ENCODE results near the gene GRIN3A. TPM values are rescaled to one million over a fixed set of nuclear protein-coding genes. Genes with fewer than 3 reads are reported as not detected.
A peak's percentile ranks its signal among the peaks of the same experiment; 100 is the strongest.
"Not testable (repeated sequence)": the region's sequence is repeated elsewhere in the genome, so short reads cannot be mapped to it uniquely, and the experiment has no call there.

Gene GRIN3A
- total RNA-seq, 1 donor from 2014 or later: not detected

DNA sequence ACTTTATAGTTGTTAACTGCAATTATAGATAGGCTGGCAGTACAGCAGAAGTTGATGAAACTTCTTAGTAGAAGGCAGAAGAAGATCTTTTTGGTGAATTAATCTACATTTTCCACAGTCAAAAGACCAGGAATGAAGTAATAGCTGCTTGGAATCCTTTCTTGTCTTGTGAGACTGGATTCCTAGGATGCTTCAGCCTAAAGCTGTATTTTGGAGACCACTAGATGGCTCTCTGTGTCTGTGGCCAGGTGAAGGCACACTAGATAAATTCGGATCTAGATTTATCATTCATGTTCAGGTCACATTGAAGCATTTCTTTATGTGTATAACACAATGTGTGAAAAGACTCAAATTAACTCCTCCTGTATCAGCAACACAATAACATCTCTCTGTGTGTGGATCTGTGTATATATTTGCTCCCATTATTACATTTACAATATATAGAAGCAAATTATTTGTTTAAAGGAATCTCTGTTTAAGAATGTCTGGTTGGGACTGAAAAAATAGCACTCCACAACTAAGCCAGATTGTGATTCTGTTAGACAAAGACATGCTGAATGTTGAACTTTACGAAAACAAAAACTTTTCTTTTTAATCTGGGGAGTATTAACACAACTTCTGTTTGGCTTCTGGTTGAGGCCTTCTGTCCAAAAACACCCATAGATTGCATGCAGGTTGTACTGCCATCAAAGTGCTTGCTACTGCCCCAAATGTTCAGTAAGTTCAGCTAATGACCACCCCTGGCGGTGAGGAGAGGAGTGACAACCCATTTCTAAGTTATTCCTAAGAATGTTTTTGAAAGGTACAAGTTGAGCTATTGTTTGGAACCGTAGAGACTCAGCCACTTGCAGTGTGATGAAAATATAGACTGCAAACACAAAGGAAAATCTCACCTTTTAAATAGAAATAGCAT lies 10.6 kb downstream of the GRIN3A start:
- Mint-ChIP-seq H3K9me3 (no peaks in the 10 kb centered on the region), H3K27ac (no peak overlapping the region)

DNA sequence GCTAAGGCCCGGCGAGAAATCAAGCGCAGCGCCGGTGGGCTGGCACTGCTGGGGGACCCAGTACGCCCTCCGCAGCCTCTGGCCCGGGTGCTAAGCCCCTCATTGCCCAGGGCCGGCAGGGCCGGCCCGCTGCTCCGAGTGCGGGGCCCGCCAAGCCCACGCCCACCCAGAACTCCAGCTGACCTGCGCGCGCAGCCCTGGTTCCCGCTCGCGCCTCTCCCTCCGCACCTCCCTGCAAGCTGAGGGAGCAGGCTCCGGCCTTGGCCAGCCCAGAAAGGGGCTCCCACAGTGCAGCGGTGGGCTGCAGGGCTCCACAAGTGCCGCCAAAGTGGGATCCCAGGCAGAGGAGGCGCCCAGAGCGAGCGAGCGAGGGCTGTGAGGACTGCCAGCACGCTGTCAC lies 14.2 kb downstream of the GRIN3A start:
- H3K9me3 Mint-ChIP-seq; DNase-seq (ENCODE audit: low spot score); intact Hi-C loops (cut with micrococcal nuclease); H3K27me3 Mint-ChIP-seq (ENCODE audit: low read depth); H3K4me1 Mint-ChIP-seq (ENCODE audit: low read depth); H3K4me3 Mint-ChIP-seq (ENCODE audit: low read depth); H3K27ac Mint-ChIP-seq; H3K36me3 Mint-ChIP-seq (ENCODE audit: low read depth): not testable (repeated sequence)

More for the DNA sequence above, 10.6 kb downstream of the GRIN3A start:
- intact Hi-C loops (cut with micrococcal nuclease): loop anchor here (2.0 kb wide), 1 partner anchor 125 kb away; no protein-coding TSS in a partner anchor
- H3K27me3 Mint-ChIP-seq (ENCODE audit: low read depth): peaks cover 2% of the 10 kb centered on the region
- H3K4me1 Mint-ChIP-seq (ENCODE audit: low read depth): no peaks in the 10 kb centered on the region
- no peak overlapping the region for H3K4me3 Mint-ChIP-seq (ENCODE audit: low read depth)
- H3K36me3 Mint-ChIP-seq (ENCODE audit: low read depth): no peaks in the 10 kb centered on the region
- no peak for DNase-seq (ENCODE audit: low spot score)

DNA sequence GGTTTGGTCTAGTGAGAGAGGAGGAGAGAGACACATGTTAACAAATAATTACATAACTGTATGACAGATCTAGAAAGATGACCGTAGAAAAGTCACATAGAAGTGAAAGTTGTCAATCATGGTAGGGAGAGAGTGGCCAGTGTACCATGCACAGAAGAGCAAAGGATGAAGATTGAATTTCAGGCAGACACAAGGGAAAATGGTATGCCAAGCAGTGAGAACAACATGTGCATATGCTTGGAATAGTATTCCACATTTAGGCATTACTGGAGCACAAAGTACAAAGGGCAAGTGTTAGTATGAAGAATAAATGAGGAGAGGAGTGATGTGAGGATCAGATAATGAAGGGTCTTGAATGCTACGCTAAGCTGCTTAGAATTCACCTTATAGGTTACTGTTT lies 20.3 kb downstream of the GRIN3A start:
- Mint-ChIP-seq H3K4me3 (ENCODE audit: low read depth) (no peak overlapping the region), H3K36me3 (ENCODE audit: low read depth) (no peaks in the 10 kb centered on the region)

DNA sequence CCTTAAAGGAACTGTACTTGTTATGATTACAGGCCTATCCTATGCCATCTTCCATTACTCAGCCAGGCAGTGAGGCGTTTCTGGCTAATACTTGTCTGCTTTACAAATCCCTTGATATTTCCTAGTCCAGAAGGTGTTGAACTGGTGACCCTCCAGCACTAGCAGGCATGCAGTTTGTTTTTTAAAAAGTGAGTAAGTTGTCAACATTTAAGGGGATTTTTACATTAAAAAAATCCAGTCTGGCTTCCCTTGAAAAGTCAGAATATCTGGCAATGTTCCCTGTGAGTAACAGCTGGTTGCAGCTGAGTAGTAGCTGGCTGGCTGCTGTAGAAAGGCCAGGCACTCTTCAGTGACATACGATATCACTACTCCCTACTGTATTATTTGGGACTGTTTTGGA lies 21.8 kb downstream of the GRIN3A start:
- H3K9me3 Mint-ChIP-seq: no peaks in the 10 kb centered on the region
- H3K4me3 Mint-ChIP-seq (ENCODE audit: low read depth): no peak overlapping the region
- no peaks in the 10 kb centered on the region for H3K36me3 Mint-ChIP-seq (ENCODE audit: low read depth)
- intact Hi-C loops (cut with micrococcal nuclease): no loop called here
- no peak for DNase-seq (ENCODE audit: low spot score)
- no peaks in the 10 kb centered on the region for H3K4me1 Mint-ChIP-seq (ENCODE audit: low read depth)
- peaks cover 5% of the 10 kb centered on the region for H3K27me3 Mint-ChIP-seq (ENCODE audit: low read depth)
- no peak overlapping the region for H3K27ac Mint-ChIP-seq

More for the DNA sequence above, 20.3 kb downstream of the GRIN3A start:
- Mint-ChIP-seq H3K27me3 (ENCODE audit: low read depth) (peaks cover 5% of the 10 kb centered on the region), H3K4me1 (ENCODE audit: low read depth) (no peaks in the 10 kb centered on the region), H3K9me3 (no peaks in the 10 kb centered on the region), H3K27ac (no peak overlapping the region)
- no peak for DNase-seq (ENCODE audit: low spot score)
- intact Hi-C loops (cut with micrococcal nuclease): no loop called here

DNA sequence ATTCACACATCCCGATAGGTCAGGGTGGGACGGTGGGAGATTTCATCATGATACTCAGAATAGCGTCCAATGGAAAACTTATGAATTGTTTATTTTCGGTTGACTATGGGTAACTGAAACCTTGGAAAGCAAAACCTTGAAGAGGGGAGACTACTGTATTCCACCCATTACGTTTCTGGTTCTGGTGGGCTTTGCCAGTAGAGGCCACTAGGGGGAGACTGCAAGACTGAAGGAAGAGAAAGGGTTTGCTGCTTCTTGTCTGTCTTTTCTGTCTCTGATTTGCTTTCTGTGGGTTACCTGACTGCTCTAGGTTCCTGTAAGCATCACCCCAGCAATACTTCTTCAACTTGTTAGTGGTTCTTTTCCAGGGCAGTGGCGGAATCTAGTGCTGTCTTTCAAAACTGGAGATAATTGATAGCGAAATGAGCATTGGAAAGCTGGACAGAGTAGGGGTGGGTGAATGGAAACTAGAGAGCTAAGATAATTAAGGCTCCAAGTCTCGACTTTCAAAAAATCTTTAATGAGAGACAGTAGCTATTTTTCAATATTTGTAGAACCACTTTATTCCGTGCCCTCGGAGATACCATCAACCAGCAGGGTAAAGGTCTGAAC lies 27.0 kb downstream of the GRIN3A start:
- no peak for DNase-seq (ENCODE audit: low spot score)
- Mint-ChIP-seq H3K4me1 (ENCODE audit: low read depth) (no peaks in the 10 kb centered on the region), H3K27ac (no peak overlapping the region), H3K27me3 (ENCODE audit: low read depth) (peaks cover 11% of the 10 kb centered on the region), H3K36me3 (ENCODE audit: low read depth) (no peaks in the 10 kb centered on the region), H3K4me3 (ENCODE audit: low read depth) (no peak overlapping the region), H3K9me3 (no peaks in the 10 kb centered on the region)
- intact Hi-C loops (cut with micrococcal nuclease): no loop called here

DNA sequence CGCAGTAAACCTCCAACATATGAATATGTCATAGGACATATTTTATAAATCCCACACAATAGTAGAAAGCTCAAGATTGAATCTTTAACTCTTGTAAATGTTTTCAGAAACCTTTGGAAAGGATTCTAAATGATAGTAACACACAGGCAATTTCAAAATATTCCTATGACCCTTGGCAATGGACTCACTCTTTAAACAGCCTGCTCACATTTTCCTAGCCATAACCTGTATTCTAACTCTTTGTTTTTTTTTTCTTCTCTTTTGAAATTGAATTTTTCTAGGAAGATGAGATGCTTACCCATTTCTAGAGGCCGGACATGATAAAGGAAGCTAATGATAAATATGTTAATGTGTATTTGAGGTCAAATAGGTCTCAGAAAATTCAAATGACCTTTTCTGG lies 29.6 kb downstream of the GRIN3A start:
- Mint-ChIP-seq H3K36me3 (ENCODE audit: low read depth) (no peaks in the 10 kb centered on the region), H3K27ac (no peak overlapping the region), H3K27me3 (ENCODE audit: low read depth) (peaks cover 19% of the 10 kb centered on the region), H3K4me1 (ENCODE audit: low read depth) (peaks cover 4% of the 10 kb centered on the region), H3K4me3 (ENCODE audit: low read depth) (no peak overlapping the region), H3K9me3 (no peaks in the 10 kb centered on the region)
- DNase-seq (ENCODE audit: low spot score): no peak
- intact Hi-C loops (cut with micrococcal nuclease): no loop called here

DNA sequence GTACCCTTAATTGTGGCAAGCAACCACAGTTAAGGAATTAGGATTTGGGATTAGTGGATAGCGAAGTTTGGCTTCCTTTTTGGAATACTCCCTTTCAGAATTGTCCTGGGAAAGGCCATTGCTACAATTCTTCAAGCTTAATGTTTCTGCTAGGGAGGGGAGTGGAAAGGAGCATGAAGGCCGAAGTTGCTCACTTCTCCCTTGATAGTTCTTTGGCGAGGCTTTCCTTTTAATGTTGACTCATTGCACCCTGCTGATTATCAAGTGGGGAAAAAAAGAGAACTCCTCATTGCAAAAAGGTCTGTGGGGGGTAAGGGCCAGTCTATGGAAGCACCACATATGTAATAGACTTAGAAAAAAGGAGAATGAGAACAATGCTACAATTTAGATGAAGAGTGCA lies 30.7 kb downstream of the GRIN3A start:
- intact Hi-C loops (cut with micrococcal nuclease): no loop called here

DNA sequence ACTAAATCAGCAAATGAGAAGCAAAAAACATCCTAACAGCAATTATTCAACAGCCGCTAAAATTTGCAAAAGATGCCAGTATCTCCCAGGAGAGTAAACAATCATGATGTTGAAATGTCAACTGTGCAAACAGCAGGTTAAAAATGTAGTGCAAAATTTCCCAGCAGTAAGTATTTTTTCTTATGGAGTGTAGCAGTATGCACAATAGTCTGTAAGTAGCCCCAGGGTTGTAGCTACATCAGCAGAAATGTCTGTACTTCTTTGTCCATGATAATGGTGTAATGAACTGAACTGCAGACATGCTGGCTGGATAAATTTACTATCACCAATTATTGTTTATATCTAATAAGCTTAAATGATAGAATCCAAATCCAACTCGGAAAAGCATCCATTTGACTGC lies 31.4 kb downstream of the GRIN3A start:
- Mint-ChIP-seq H3K27me3 (ENCODE audit: low read depth) (peaks cover 19% of the 10 kb centered on the region), H3K9me3 (no peaks in the 10 kb centered on the region), H3K27ac (no peak overlapping the region), H3K4me3 (ENCODE audit: low read depth) (no peak overlapping the region), H3K4me1 (ENCODE audit: low read depth) (peaks cover 4% of the 10 kb centered on the region), H3K36me3 (ENCODE audit: low read depth) (no peaks in the 10 kb centered on the region)
- no peak for DNase-seq (ENCODE audit: low spot score)
- intact Hi-C loops (cut with micrococcal nuclease): no loop called here

More for the DNA sequence above, 30.7 kb downstream of the GRIN3A start:
- no peak for DNase-seq (ENCODE audit: low spot score)
- Mint-ChIP-seq H3K27me3 (ENCODE audit: low read depth) (peaks cover 19% of the 10 kb centered on the region), H3K4me1 (ENCODE audit: low read depth) (peaks cover 4% of the 10 kb centered on the region), H3K4me3 (ENCODE audit: low read depth) (no peak overlapping the region), H3K36me3 (ENCODE audit: low read depth) (no peaks in the 10 kb centered on the region), H3K9me3 (no peaks in the 10 kb centered on the region), H3K27ac (no peak overlapping the region)

DNA sequence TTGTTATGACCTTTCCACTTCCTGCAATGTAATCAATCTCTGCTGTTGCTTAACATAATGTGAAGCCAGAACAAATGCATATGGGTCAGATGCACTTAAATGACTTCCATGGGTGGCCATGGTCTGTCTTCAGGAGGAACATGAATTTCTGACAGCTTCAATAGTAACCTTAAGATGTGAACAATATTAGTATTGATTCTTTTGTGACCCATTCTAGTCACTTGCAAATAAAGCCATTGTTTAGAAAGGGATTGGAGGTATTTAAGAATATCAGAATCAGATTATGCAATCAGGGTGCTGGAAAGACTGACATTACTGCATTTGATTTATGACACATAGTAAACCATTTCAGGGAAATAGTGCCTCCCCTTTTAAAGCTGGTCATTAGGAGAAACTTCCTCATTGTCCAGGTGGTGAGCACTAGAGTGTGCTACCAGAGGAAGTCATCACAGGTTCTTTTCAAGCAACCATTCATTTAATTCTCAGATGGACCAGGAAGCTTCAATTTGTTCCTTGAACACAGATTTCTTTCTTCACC lies 32.1 kb downstream of the GRIN3A start:
- Mint-ChIP-seq H3K9me3 (no peaks in the 10 kb centered on the region), H3K27me3 (ENCODE audit: low read depth) (peaks cover 19% of the 10 kb centered on the region), H3K4me1 (ENCODE audit: low read depth) (peaks cover 4% of the 10 kb centered on the region), H3K36me3 (ENCODE audit: low read depth) (no peaks in the 10 kb centered on the region), H3K27ac (no peak overlapping the region), H3K4me3 (ENCODE audit: low read depth) (no peak overlapping the region)
- intact Hi-C loops (cut with micrococcal nuclease): no loop called here
- no peak for DNase-seq (ENCODE audit: low spot score)

DNA sequence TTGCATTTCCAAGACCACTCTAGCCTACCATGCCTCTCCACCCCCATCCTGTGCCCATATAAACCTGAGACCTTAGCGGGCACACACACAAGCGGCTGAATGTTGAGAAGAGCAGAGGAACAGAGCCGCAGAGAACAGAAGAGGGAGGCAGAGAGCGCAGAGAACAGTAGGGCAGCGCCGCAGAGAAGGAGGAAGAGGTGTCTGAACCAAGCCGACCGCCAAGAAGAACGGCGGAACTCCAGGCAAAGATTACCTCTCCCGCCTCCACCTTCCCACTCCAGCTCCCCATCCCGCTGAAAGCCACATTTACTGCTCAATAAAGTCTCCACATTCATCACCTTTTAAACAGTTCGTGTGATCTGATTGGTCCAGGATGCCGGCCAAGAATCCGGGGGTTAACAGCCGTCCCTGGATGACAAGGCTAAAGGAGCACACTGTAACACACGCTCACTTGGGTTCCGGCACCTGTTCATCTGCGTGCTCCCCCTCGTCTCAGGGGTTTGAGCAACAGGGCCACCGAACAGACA lies 33.2 kb downstream of the GRIN3A start:
- no peak for DNase-seq (ENCODE audit: low spot score)
- Mint-ChIP-seq H3K4me1 (ENCODE audit: low read depth) (peaks cover 4% of the 10 kb centered on the region), H3K27me3 (ENCODE audit: low read depth) (peaks cover 19% of the 10 kb centered on the region), H3K4me3 (ENCODE audit: low read depth) (peak overlapping the region; percentile 42), H3K27ac (no peak overlapping the region), H3K36me3 (ENCODE audit: low read depth) (no peaks in the 10 kb centered on the region), H3K9me3 (no peaks in the 10 kb centered on the region)
- intact Hi-C loops (cut with micrococcal nuclease): no loop called here

DNA sequence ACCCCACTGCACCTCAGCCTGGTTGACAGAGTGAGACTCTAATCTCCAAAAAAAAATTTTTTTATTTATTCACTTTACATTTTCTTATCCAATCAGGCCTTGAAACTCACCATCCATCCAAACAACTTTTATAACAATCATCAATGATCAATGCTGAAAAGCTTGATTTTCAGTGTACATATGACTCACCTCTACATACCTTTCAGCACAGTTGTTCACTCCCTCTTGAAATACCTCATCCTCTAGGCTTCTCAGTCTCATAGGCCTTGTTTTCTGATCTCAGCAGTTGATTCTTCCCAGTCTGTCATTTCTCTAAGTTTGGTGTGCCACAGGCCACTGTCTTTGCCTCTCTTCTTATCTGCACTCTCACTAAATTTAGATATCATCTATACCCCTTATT lies 36.2 kb downstream of the GRIN3A start:
- Mint-ChIP-seq H3K4me3 (ENCODE audit: low read depth) (no peak overlapping the region), H3K9me3 (no peaks in the 10 kb centered on the region), H3K4me1 (ENCODE audit: low read depth) (peaks cover 4% of the 10 kb centered on the region), H3K27ac (no peak overlapping the region), H3K27me3 (ENCODE audit: low read depth) (peaks cover 14% of the 10 kb centered on the region), H3K36me3 (ENCODE audit: low read depth) (no peaks in the 10 kb centered on the region)
- no peak for DNase-seq (ENCODE audit: low spot score)
- intact Hi-C loops (cut with micrococcal nuclease): no loop called here

DNA sequence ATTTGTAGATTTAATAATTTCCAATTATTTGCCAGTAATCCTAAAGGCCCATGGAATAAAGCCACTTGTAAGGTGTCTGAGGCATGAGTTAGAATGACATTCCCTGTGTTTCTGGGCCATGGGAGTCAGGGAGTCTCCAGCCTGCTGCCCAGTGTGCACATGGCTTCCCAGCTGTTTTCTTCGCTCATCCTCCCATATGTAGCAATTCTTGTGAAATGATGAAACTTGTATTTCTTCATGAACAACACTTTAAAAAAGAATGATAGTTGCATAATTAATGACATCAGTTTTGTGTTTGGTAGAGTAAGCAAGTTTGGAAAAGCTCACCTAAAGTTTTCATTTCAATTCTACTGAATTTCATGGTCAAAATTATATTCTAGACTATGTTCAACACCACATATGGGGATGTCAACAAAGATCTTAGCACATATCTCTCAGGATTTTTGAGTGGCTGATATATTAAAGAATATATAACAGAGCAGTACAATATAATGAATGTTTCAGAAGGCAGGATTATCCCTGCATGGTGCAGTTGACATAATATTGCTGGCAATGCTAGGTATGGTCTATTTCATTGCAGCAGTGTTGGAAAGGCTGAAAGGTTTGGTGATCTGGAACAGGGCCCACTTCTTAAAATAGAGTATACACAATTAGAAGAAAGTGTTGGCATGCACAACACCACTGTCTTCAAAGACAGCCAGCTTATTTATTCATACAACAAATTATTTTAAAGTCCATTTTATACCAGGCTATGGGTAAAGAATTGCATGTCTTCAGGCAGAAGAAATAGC lies 44.7 kb downstream of the GRIN3A start:
- H3K9me3 Mint-ChIP-seq: no peaks in the 10 kb centered on the region
- no peaks in the 10 kb centered on the region for H3K36me3 Mint-ChIP-seq (ENCODE audit: low read depth)
- DNase-seq (ENCODE audit: low spot score): no peak
- H3K27me3 Mint-ChIP-seq (ENCODE audit: low read depth): no peaks in the 10 kb centered on the region
- no peak overlapping the region for H3K4me3 Mint-ChIP-seq (ENCODE audit: low read depth)
- no peak overlapping the region for H3K27ac Mint-ChIP-seq
- intact Hi-C loops (cut with micrococcal nuclease): no loop called here
- no peaks in the 10 kb centered on the region for H3K4me1 Mint-ChIP-seq (ENCODE audit: low read depth)

Measured in activated T-helper 2 cell treated with anti-CD3 and anti-CD28 coated beads, Interferon-gamma antibody, Interleukin-2, Interleukin-4, amounts not matched to agents 10 μg/mL and 5 μg/mL and 100 μg/mL, durations not matched to agents 14 hours and 24 hours and 36 hours (primary cell).